IMR-90 (cell line): ENCODE measurements around the gene DOK4. TPM values are rescaled to one million over a fixed set of nuclear protein-coding genes. Genes with fewer than 3 reads are reported as not detected.

Source experiments
- ATAC-seq: fragments of 200-7000 bp; cut with Tn5 transposase; 2 replicates; pipeline ENCODE4 v1.9.1; 2020; ENCODE audit warnings: low read depth, mild to moderate bottlenecking, moderate library complexity
- BruUV-seq: library from RNA; stranded (reverse); fragments of 400-500 nt; replicated peaks from 2 replicates; lab custom pipeline; 2021; lab: Mats Ljungman, UMichigan
- CTCF ChIA-PET: fragments of 300-600 bp; formaldehyde crosslinking; extraction: SDS; loops from one replicate; lab custom pipeline; 2021; ENCODE audit warnings: antibody characterized with exemption; lab: Yijun Ruan, JAX
- POLR2A ChIA-PET: fragments of 300-600 bp; sonication (Branson Sonifier 250); formaldehyde crosslinking; loops from one replicate; lab custom pipeline; 2022; ENCODE audit warnings: antibody characterized with exemption; ENCODE audit not compliant: unreplicated experiment; lab: Charles Lee
- DNase-seq: peaks from one replicate; pipeline ENCODE4 v3.0.0; 2013
- H2AFZ ChIP-seq: replicated peaks from 2 replicates; pipeline ENCODE3; 2013; ENCODE audit warnings: low read length, mild to moderate bottlenecking; ENCODE audit not compliant: poor library complexity
- H2AK5ac ChIP-seq: 2 replicates; pipeline ENCODE4 v1.6.1; 2013; ENCODE audit warnings: low read depth, low read length, inconsistent platforms
- H2AK9ac ChIP-seq: replicated peaks from 2 replicates; pipeline ENCODE3; 2013; ENCODE audit warnings: mild to moderate bottlenecking, low read depth, low read length, moderate library complexity; ENCODE audit not compliant: poor library complexity
- H2BK120ac ChIP-seq: 2 replicates; pipeline ENCODE4 v1.6.1; 2013; ENCODE audit warnings: low read depth, low read length, inconsistent platforms
- H2BK15ac ChIP-seq: 3 replicates; pipeline ENCODE4 v1.6.1; 2013; ENCODE audit warnings: low read depth, low read length, inconsistent platforms
- H2BK20ac ChIP-seq: 2 replicates; pipeline ENCODE4 v1.6.1; 2013; ENCODE audit warnings: low read depth, mild to moderate bottlenecking, inconsistent platforms, low read length, moderate library complexity
- H2BK5ac ChIP-seq: 2 replicates; pipeline ENCODE4 v1.6.1; 2013; ENCODE audit warnings: mild to moderate bottlenecking, low read depth, low read length, inconsistent platforms; ENCODE audit not compliant: poor library complexity, severe bottlenecking
- H3K14ac ChIP-seq: replicated peaks from 2 replicates; pipeline ENCODE4 v1.6.1; 2013; ENCODE audit warnings: low read depth, low read length, inconsistent platforms
- H3K18ac ChIP-seq: 2 replicates; pipeline ENCODE4 v1.6.1; 2013; ENCODE audit warnings: low read depth, low read length, control low read depth
- H3K23ac ChIP-seq: 2 replicates; pipeline ENCODE4 v1.6.1; 2013; ENCODE audit warnings: low read depth, low read length, inconsistent platforms
- H3K27ac ChIP-seq: 2 replicates; pipeline ENCODE4 v1.5.1; 2013; ENCODE audit warnings: mild to moderate bottlenecking, control low read depth, low read length; ENCODE audit not compliant: insufficient read depth
- H3K27me3 ChIP-seq: 2 replicates; pipeline ENCODE4 v1.6.1; 2013; ENCODE audit warnings: low read length; ENCODE audit not compliant: control insufficient read depth, insufficient read depth
- H3K36me3 ChIP-seq: 2 replicates; pipeline ENCODE4 v1.6.1; 2013; ENCODE audit warnings: low read length, mixed read lengths; ENCODE audit not compliant: control insufficient read depth, insufficient read depth
- H3K4ac ChIP-seq: 2 replicates; pipeline ENCODE4 v1.6.1; 2013; ENCODE audit warnings: low read depth, low read length, inconsistent platforms
- H3K4me1 ChIP-seq: 2 replicates; pipeline ENCODE4 v1.6.1; 2013; ENCODE audit warnings: low read length, mixed read lengths; ENCODE audit not compliant: control insufficient read depth, insufficient read depth
- H3K4me2 ChIP-seq: 2 replicates; pipeline ENCODE4 v1.6.1; 2013; ENCODE audit warnings: low read depth, mild to moderate bottlenecking, control low read depth, low read length, moderate library complexity
- H3K4me3 ChIP-seq: 2 replicates; pipeline ENCODE4 v1.5.1; 2013; ENCODE audit warnings: low read depth, mild to moderate bottlenecking, control low read depth, low read length, moderate library complexity; ENCODE audit not compliant: insufficient read depth
- H3K56ac ChIP-seq: 2 replicates; pipeline ENCODE4 v1.6.1; 2013; ENCODE audit warnings: low read length, inconsistent platforms; ENCODE audit not compliant: insufficient read depth; ENCODE audit errors: extremely low read depth
- H3K79me1 ChIP-seq, 2 experiments: 2 replicates each; pipeline ENCODE4 v1.6.1; 2013; ENCODE audit warnings: low read length in 2 of 2, inconsistent platforms in 1 of 2, low read depth in 1 of 2
- H3K9ac ChIP-seq: 2 replicates; pipeline ENCODE4 v1.6.1; 2013; ENCODE audit warnings: low read depth, low read length, control low read depth
- H3K9me1 ChIP-seq: 2 replicates; pipeline ENCODE4 v1.6.1; 2013; ENCODE audit warnings: low read length, inconsistent platforms; ENCODE audit not compliant: insufficient read depth
- H3K9me3 ChIP-seq: 2 replicates; pipeline ENCODE4 v1.6.1; 2013; ENCODE audit warnings: low read length; ENCODE audit not compliant: control insufficient read depth, insufficient read depth
- H4K20me1 ChIP-seq: 2 replicates; pipeline ENCODE4 v1.6.1; 2013; ENCODE audit warnings: low read length, inconsistent platforms; ENCODE audit not compliant: insufficient read depth
- H4K5ac ChIP-seq: 2 replicates; pipeline ENCODE4 v1.6.1; 2013; ENCODE audit warnings: mild to moderate bottlenecking, low read depth, low read length, control low read depth
- H4K8ac ChIP-seq, 2 experiments: 2 replicates each; pipeline ENCODE4 v1.6.1; 2013; ENCODE audit warnings: low read depth in 2 of 2, low read length in 2 of 2, control low read depth in 1 of 2, inconsistent platforms in 1 of 2
- H4K91ac ChIP-seq: 2 replicates; pipeline ENCODE4 v1.6.1; 2013; ENCODE audit warnings: low read depth, low read length, inconsistent platforms; ENCODE audit not compliant: insufficient read depth
- BHLHE40 ChIP-seq: fragments of 150-350 bp; IDR thresholded peaks from 2 replicates; pipeline ENCODE4 v1.6.1; 2016; ENCODE audit warnings: mild to moderate bottlenecking, low read depth, low read length
- CEBPB ChIP-seq: IDR thresholded peaks from 2 replicates; pipeline ENCODE4 v1.6.1; 2012; ENCODE audit warnings: low read depth, low read length, improper control_type of control experiment
- FOS ChIP-seq: fragments of 150-350 bp; IDR thresholded peaks from 2 replicates; pipeline ENCODE4 v1.6.1; 2016; ENCODE audit warnings: low read depth, low read length
- MAZ ChIP-seq: IDR thresholded peaks from 2 replicates; pipeline ENCODE4 v1.6.1; 2012; ENCODE audit warnings: low read depth, mild to moderate bottlenecking, low read length, improper control_type of control experiment, moderate library complexity, borderline replicate concordance
- MXI1 ChIP-seq: IDR thresholded peaks from 2 replicates; pipeline ENCODE4 v1.6.1; 2012; ENCODE audit warnings: low read depth, mild to moderate bottlenecking, low read length, moderate library complexity, borderline replicate concordance
- SMC3 ChIP-seq: fragments of 150-350 bp; IDR thresholded peaks from 2 replicates; pipeline ENCODE4 v1.6.1; 2016; ENCODE audit warnings: low read depth, mild to moderate bottlenecking, antibody characterized with exemption, low read length, moderate library complexity
- WGBS, 2 experiments: methylation state at CpG; one replicate each; pipeline versions ENCODE4 v1.1.5 to v1.1.7; 2013; ENCODE audit warnings: missing lambda C conversion rate in 2 of 2; ENCODE audit not compliant: insufficient read length in 1 of 2; ENCODE audit errors: extremely low coverage in 2 of 2; 5-methylcytosine and 5-hydroxymethylcytosine counted together
- dilution Hi-C: fragments of 300-500 bp; cut with HindIII; formaldehyde crosslinking; loops from one replicate; pipeline ENCODE4 v1.14.3; 2018; ENCODE audit warnings: low sequenced_read_pairs; ENCODE audit not compliant: unreplicated experiment
- in situ Hi-C: fragments of 300-500 bp; cut with MboI; formaldehyde crosslinking; loops from 3 replicates; pipeline ENCODE4 v1.14.3; 2019; ENCODE audit warnings: low sequenced_read_pairs, inconsistent platforms, mixed read lengths
- intact Hi-C: fragments of 100-400 bp; cut with micrococcal nuclease; formaldehyde crosslinking; loops from 2 replicates; pipeline ENCODE4 v1.10.0; 2022
- polyA plus RNA-seq, 3 experiments: library from polyadenylated mRNA; depleted of rRNA; stranded (reverse); fragments of >200 nt; gene quantifications; 2 replicates each; pipeline ENCODE4 v1.2.3, GENCODE V29; 2012; ENCODE audit warnings: low replicate concordance in 1 of 3
- total RNA-seq: library from RNA; depleted of rRNA; stranded (reverse); fragments of >200 nt; gene quantifications from 2 replicates; pipeline ENCODE4 v1.2.3, GENCODE V29; 2012
- TF ChIP-seq, protein P1 (sequence below): conservative IDR thresholded peaks from 2 replicates; pipeline ENCODE4 v1.5.1; 2012; ENCODE audit warnings: mild to moderate bottlenecking, low read depth, low read length, improper control_type of control experiment
- TF ChIP-seq, protein P2 (sequence below): fragments of 150-350 bp; IDR thresholded peaks from 2 replicates; pipeline ENCODE4 v1.6.1; 2017; ENCODE audit warnings: mild to moderate bottlenecking, antibody characterized with exemption, low read length, low read depth

The DOK4 gene
- total and polyA plus RNA-seq, 2 of the 4 experiments (the other 2 are of a cell fraction), result 22.0 to 25.9 TPM

DNA sequence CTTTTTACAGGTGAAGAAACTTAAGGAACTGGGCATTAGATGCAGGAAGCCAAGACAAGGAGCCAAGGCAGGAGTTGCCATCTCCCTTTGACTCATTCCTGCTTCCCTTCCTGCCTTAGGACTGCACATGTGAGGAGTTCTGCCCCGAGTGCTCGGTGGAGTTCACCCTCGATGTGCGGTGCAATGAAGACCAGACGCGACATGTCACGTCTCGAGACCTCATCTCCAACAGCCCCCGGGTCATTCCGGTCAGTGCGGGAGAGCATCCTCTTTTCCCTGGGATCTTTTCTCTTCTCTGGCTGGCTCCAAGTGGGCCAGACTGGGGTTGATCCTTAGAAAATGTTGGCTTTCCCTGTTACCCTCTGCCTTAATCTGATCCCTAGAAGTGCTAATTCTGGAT, 17.2 kb downstream of the DOK4 start:
- Histone ChIP-seq H4K5ac (no peak overlapping the region), H2BK20ac (no peak overlapping the region), H3K18ac (no peak overlapping the region), H3K36me3 (peaks cover 69% of the 10 kb centered on the region), H3K4me1 (peaks cover 2% of the 10 kb centered on the region; the same call in 1 of the 2 replicates), H2AFZ (no peak overlapping the region), H4K8ac (no peak overlapping the region), H3K9ac (no peak overlapping the region), H4K20me1 (peaks cover 14% of the 10 kb centered on the region; the same call in 1 of the 2 replicates), H3K23ac (no peak overlapping the region), H3K27me3 (no peaks in the 10 kb centered on the region), H4K91ac (no peak overlapping the region), H2BK120ac (no peak overlapping the region), H3K79me1 (peaks cover 14 to 36% of the 10 kb centered on the region in 2 experiments), H2BK15ac (no peak overlapping the region), H3K9me1 (no peaks in the 10 kb centered on the region), H2AK9ac (no peak overlapping the region), H3K9me3 (no peaks in the 10 kb centered on the region), H3K14ac (no peak overlapping the region), H3K56ac (no peak overlapping the region), H3K4me2 (no peak overlapping the region), H2AK5ac (no peak overlapping the region), H3K4me3 (no peak overlapping the region), H2BK5ac (no peak overlapping the region), H3K27ac (no peak overlapping the region), H3K4ac (no peak overlapping the region)
- in situ Hi-C loops (no loop called here), dilution Hi-C loops (no loop called here), intact Hi-C loops (no loop called here)
- TF ChIP-seq BHLHE40 (no peak), CEBPB (no peak), MAZ (no peak), FOS (no peak), SMC3 (no peak), MXI1 (no peak)
- TF ChIP-seq, protein P1, sequence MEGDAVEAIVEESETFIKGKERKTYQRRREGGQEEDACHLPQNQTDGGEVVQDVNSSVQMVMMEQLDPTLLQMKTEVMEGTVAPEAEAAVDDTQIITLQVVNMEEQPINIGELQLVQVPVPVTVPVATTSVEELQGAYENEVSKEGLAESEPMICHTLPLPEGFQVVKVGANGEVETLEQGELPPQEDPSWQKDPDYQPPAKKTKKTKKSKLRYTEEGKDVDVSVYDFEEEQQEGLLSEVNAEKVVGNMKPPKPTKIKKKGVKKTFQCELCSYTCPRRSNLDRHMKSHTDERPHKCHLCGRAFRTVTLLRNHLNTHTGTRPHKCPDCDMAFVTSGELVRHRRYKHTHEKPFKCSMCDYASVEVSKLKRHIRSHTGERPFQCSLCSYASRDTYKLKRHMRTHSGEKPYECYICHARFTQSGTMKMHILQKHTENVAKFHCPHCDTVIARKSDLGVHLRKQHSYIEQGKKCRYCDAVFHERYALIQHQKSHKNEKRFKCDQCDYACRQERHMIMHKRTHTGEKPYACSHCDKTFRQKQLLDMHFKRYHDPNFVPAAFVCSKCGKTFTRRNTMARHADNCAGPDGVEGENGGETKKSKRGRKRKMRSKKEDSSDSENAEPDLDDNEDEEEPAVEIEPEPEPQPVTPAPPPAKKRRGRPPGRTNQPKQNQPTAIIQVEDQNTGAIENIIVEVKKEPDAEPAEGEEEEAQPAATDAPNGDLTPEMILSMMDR, result no peak
- TF ChIP-seq, protein P2, sequence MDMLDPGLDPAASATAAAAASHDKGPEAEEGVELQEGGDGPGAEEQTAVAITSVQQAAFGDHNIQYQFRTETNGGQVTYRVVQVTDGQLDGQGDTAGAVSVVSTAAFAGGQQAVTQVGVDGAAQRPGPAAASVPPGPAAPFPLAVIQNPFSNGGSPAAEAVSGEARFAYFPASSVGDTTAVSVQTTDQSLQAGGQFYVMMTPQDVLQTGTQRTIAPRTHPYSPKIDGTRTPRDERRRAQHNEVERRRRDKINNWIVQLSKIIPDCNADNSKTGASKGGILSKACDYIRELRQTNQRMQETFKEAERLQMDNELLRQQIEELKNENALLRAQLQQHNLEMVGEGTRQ, result no peak
- DNase-seq (no peak), ATAC-seq (no peak)
- ChIA-PET POLR2A (no interaction called here), CTCF (no interaction called here)
- no TSS peak for BruUV-seq
- 100% methylated on average over 2 of the region's 11 CpGs; no CpG with 5 or more reads in 1 of the 2 experiments for WGBS, 2 experiments
